ENCODE measurements around the gene IFNLR1. TPM values are rescaled to one million over a fixed set of nuclear protein-coding genes. Genes with fewer than 3 reads are reported as not detected.
A peak's percentile ranks its signal among the peaks of the same experiment; 100 is the strongest.

Gene IFNLR1
- total and polyA plus RNA-seq, 3 experiments from 2014 or later = 3.1 to 6.1 (median 5.4) TPM

- H3K4me3 ChIP-seq (ENCODE audit: low read length) = peak overlapping the region; percentile 66
- ChIA-PET POLR2A (no interaction called here), CTCF (interaction anchor here (5.0 to 7.5 kb wide), 3 partner anchors 14 to 206 kb away, joined by 34 to 56 read pairs (median 38); no protein-coding TSS in a partner anchor)
- Mint-ChIP-seq H3K27ac (peak overlapping the region; percentile 59 to 95 (median 90)), H3K9me3 (no peaks in the 10 kb centered on the region), H3K27me3 (peaks cover 0 to 3% of the 10 kb centered on the region in 2 donors), H3K4me3 (peak overlapping the region; percentile 85 to 95 (median 89)), H3K4me1 (peaks cover 45 to 68% (median 51%) of the 10 kb centered on the region in 3 donors), H3K36me3 (peaks cover 0 to 9% (median 0%) of the 10 kb centered on the region in 3 donors)
- H3K9me3 ChIP-seq (ENCODE audit: low read length) = no peaks in the 10 kb centered on the region
- no peaks in the 10 kb centered on the region for H3K36me3 ChIP-seq (ENCODE audit: insufficient read depth, low read length)
- H3K27ac ChIP-seq (ENCODE audit: low read depth, low read length) = no peak overlapping the region
- H3K4me1 ChIP-seq (ENCODE audit: insufficient read depth, low read length) = peaks cover 25% of the 10 kb centered on the region
- DNase-seq = no peak
- H3K27me3 ChIP-seq (ENCODE audit: insufficient read depth, low read length, poor library complexity, severe bottlenecking) = no peaks in the 10 kb centered on the region
These were observed 918 bp downstream of the IFNLR1 start for GRCh38 chr1:24186031-24186710.

DNA sequence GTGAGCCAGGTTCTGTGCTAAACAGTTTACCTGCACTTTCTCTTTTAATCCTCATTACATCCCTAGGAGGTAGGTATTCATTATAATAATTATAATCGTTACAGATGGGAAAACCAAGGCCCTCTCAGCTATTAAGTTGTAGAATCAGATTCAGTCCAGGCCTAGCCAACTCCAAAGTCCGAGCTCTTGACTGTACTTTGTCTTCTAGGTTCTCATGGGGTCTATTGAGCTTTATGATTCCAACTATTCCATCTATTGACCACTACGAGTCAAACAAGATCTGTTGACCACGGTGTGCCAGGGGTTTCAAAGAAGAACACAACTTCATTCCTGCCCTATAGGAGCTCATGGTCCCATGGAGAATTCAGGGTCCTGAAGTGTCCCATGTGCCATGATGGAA lies 2.0 kb downstream of the IFNLR1 start:
- ChIA-PET POLR2A (no interaction called here), CTCF (interaction anchor here (1.3 to 7.5 kb wide), 3 partner anchors 15 to 207 kb away, joined by 4 to 56 read pairs (median 7); no protein-coding TSS in a partner anchor)
- Mint-ChIP-seq H3K36me3 (peaks cover 0 to 12% (median 0%) of the 10 kb centered on the region in 3 donors), H3K27me3 (peaks cover 0 to 3% of the 10 kb centered on the region in 2 donors), H3K4me1 (peaks cover 39 to 58% (median 45%) of the 10 kb centered on the region in 3 donors), H3K9me3 (no peaks in the 10 kb centered on the region), H3K4me3 (peak overlapping the region in 1 of 7 donors; percentile 85), H3K27ac (peak overlapping the region in 4 of 8 donors; percentile 17 to 68 (median 55))
- Histone ChIP-seq H3K27me3 (ENCODE audit: insufficient read depth, low read length, poor library complexity, severe bottlenecking) (no peaks in the 10 kb centered on the region), H3K9me3 (ENCODE audit: low read length) (no peaks in the 10 kb centered on the region), H3K4me3 (ENCODE audit: low read length) (no peak overlapping the region), H3K36me3 (ENCODE audit: insufficient read depth, low read length) (no peaks in the 10 kb centered on the region), H3K27ac (ENCODE audit: low read depth, low read length) (no peak overlapping the region), H3K4me1 (ENCODE audit: insufficient read depth, low read length) (peaks cover 19% of the 10 kb centered on the region)
- no peak for DNase-seq

DNA sequence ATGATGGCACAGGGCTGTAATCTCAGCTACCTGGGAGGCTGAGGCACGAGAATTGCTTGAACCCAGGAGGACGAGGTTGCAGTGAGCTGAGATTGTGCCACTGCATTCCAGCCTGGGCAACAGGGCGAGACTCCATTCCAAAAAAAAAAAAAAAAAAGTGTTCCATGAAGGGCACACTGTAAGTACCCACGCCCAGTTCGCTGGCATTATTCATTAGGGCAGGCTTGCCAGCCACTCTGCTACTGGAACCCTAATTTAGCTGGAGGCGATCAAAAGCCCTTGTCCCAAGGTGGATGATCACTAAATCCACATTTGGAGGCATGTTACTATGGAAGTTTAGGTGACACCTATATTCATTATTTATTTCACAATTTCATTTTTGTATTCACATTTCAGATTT lies 5.0 kb downstream of the IFNLR1 start:
- ChIA-PET POLR2A (no interaction called here), CTCF (interaction anchor here (1.4 kb wide), 1 partner anchor 233 kb away, joined by 3 read pairs; the partner anchor contains the start of gene NIPAL3)
- no peaks in the 10 kb centered on the region for H3K27me3 Mint-ChIP-seq
- no peak overlapping the region for H3K4me3 ChIP-seq (ENCODE audit: low read length)
- no peaks in the 10 kb centered on the region for H3K9me3 Mint-ChIP-seq
- H3K4me1 ChIP-seq (ENCODE audit: insufficient read depth, low read length) = peaks cover 8% of the 10 kb centered on the region
- no peak for DNase-seq
- H3K4me3 Mint-ChIP-seq = no peak overlapping the region
- no peaks in the 10 kb centered on the region for H3K9me3 ChIP-seq (ENCODE audit: low read length)
- peaks cover 0 to 30% (median 3%) of the 10 kb centered on the region in 3 donors for H3K36me3 Mint-ChIP-seq
- H3K4me1 Mint-ChIP-seq = peaks cover 23 to 35% (median 23%) of the 10 kb centered on the region in 3 donors
- no peak overlapping the region for H3K27ac Mint-ChIP-seq
- no peaks in the 10 kb centered on the region for H3K27me3 ChIP-seq (ENCODE audit: insufficient read depth, low read length, poor library complexity, severe bottlenecking)
- H3K36me3 ChIP-seq (ENCODE audit: insufficient read depth, low read length) = no peaks in the 10 kb centered on the region
- no peak overlapping the region for H3K27ac ChIP-seq (ENCODE audit: low read depth, low read length)

- POLR2A ChIA-PET = no interaction called here
- no peaks in the 10 kb centered on the region for H3K27me3 Mint-ChIP-seq
- no peak for DNase-seq
- H3K4me3 Mint-ChIP-seq = no peak overlapping the region
- peaks cover 0 to 33% (median 3%) of the 10 kb centered on the region in 3 donors for H3K36me3 Mint-ChIP-seq
- no peak overlapping the region for H3K4me3 ChIP-seq (ENCODE audit: low read length)
- no peaks in the 10 kb centered on the region for H3K36me3 ChIP-seq (ENCODE audit: insufficient read depth, low read length)
- H3K27ac Mint-ChIP-seq = peak overlapping the region in 1 of 8 donors; percentile 71
- H3K4me1 ChIP-seq (ENCODE audit: insufficient read depth, low read length) = peaks cover 5% of the 10 kb centered on the region
- peaks cover 22 to 36% (median 22%) of the 10 kb centered on the region in 3 donors for H3K4me1 Mint-ChIP-seq
- no peaks in the 10 kb centered on the region for H3K9me3 Mint-ChIP-seq
- no peaks in the 10 kb centered on the region for H3K9me3 ChIP-seq (ENCODE audit: low read length)
- no peak overlapping the region for H3K27ac ChIP-seq (ENCODE audit: low read depth, low read length)
- CTCF ChIA-PET = interaction anchor here (1.4 kb wide), 1 partner anchor 234 kb away, joined by 3 read pairs; the partner anchor contains the start of gene NIPAL3
- no peaks in the 10 kb centered on the region for H3K27me3 ChIP-seq (ENCODE audit: insufficient read depth, low read length, poor library complexity, severe bottlenecking)
These were observed 5.5 kb downstream of the IFNLR1 start for GRCh38 chr1:24181619-24182018.

- no peaks in the 10 kb centered on the region for H3K27me3 Mint-ChIP-seq
- H3K9me3 ChIP-seq (ENCODE audit: low read length) = no peaks in the 10 kb centered on the region
- no peak overlapping the region for H3K27ac Mint-ChIP-seq
- no peaks in the 10 kb centered on the region for H3K36me3 ChIP-seq (ENCODE audit: insufficient read depth, low read length)
- H3K27me3 ChIP-seq (ENCODE audit: insufficient read depth, low read length, poor library complexity, severe bottlenecking) = no peaks in the 10 kb centered on the region
- no peak for DNase-seq
- no peak overlapping the region for H3K4me3 ChIP-seq (ENCODE audit: low read length)
- no peak overlapping the region for H3K4me3 Mint-ChIP-seq
- no peaks in the 10 kb centered on the region for H3K4me1 ChIP-seq (ENCODE audit: insufficient read depth, low read length)
- H3K36me3 Mint-ChIP-seq = peaks cover 0 to 36% (median 3%) of the 10 kb centered on the region in 3 donors
- H3K27ac ChIP-seq (ENCODE audit: low read depth, low read length) = no peak overlapping the region
- H3K9me3 Mint-ChIP-seq = no peaks in the 10 kb centered on the region
- CTCF ChIA-PET = no interaction called here
- POLR2A ChIA-PET = no interaction called here
- H3K4me1 Mint-ChIP-seq = peaks cover 12 to 32% (median 14%) of the 10 kb centered on the region in 3 donors
These were observed 6.4 kb downstream of the IFNLR1 start for GRCh38 chr1:24180676-24181075.

DNA sequence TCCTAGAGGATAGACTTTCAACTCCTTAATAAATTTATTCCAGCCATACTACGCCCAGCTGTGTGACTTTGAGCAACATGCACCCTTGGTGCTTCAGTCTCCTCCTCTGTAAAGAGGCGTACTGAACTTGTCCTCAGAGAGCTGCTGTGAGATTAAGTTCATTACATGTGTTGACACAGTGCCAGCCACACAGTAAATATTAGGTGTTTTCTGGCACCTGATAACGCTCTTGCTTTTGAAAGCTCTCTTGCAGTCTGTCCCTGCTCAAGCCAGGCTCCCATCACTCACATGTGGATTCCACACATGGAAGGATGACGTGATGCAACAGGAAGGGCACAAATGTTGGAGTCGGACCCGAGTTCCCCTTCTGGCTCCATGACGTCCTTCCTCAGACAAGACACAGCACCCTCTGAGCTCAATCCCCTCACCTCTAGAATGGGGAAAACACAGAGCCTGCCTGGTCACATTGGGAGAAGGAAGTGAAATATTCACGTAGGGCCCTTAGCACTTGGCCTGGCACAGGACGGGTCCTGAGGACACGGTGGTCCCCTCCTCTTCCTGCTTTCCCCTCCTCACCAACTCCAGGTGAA lies 7.7 kb downstream of the IFNLR1 start:
- H3K4me3 Mint-ChIP-seq = no peak overlapping the region
- H3K36me3 Mint-ChIP-seq = peaks cover 0 to 41% (median 7%) of the 10 kb centered on the region in 3 donors
- no peaks in the 10 kb centered on the region for H3K36me3 ChIP-seq (ENCODE audit: insufficient read depth, low read length)
- no peak overlapping the region for H3K4me3 ChIP-seq (ENCODE audit: low read length)
- H3K27ac ChIP-seq (ENCODE audit: low read depth, low read length) = no peak overlapping the region
- H3K4me1 Mint-ChIP-seq = peaks cover 8 to 27% (median 10%) of the 10 kb centered on the region in 3 donors
- no peaks in the 10 kb centered on the region for H3K27me3 Mint-ChIP-seq
- ChIA-PET POLR2A (no interaction called here), CTCF (interaction anchor here (0.6 to 1.1 kb wide), 2 partner anchors 21 to 212 kb away, joined by 3 to 4 read pairs; no protein-coding TSS in a partner anchor)
- no peaks in the 10 kb centered on the region for H3K4me1 ChIP-seq (ENCODE audit: insufficient read depth, low read length)
- H3K27me3 ChIP-seq (ENCODE audit: insufficient read depth, low read length, poor library complexity, severe bottlenecking) = no peaks in the 10 kb centered on the region
- no peaks in the 10 kb centered on the region for H3K9me3 Mint-ChIP-seq
- DNase-seq = no peak
- H3K27ac Mint-ChIP-seq = peak overlapping the region in 1 of 8 donors; percentile 61
- no peaks in the 10 kb centered on the region for H3K9me3 ChIP-seq (ENCODE audit: low read length)

- peaks cover 6 to 43% (median 9%) of the 10 kb centered on the region in 3 donors for H3K36me3 Mint-ChIP-seq
- no peak for DNase-seq
- ChIA-PET POLR2A (no interaction called here), CTCF (interaction anchor here (0.9 to 1.3 kb wide), 2 partner anchors 22 to 28 kb away, joined by 3 to 4 read pairs; no protein-coding TSS in a partner anchor)
- no peaks in the 10 kb centered on the region for H3K9me3 Mint-ChIP-seq
- H3K27me3 Mint-ChIP-seq = no peaks in the 10 kb centered on the region
- Histone ChIP-seq H3K4me1 (ENCODE audit: insufficient read depth, low read length) (no peaks in the 10 kb centered on the region), H3K9me3 (ENCODE audit: low read length) (no peaks in the 10 kb centered on the region), H3K27ac (ENCODE audit: low read depth, low read length) (no peak overlapping the region), H3K36me3 (ENCODE audit: insufficient read depth, low read length) (no peaks in the 10 kb centered on the region), H3K27me3 (ENCODE audit: insufficient read depth, low read length, poor library complexity, severe bottlenecking) (no peaks in the 10 kb centered on the region), H3K4me3 (ENCODE audit: low read length) (no peak overlapping the region)
- H3K4me3 Mint-ChIP-seq = no peak overlapping the region
- H3K27ac Mint-ChIP-seq = no peak overlapping the region
- H3K4me1 Mint-ChIP-seq = peaks cover 3 to 22% (median 5%) of the 10 kb centered on the region in 3 donors
These were observed 8.7 kb downstream of the IFNLR1 start for GRCh38 chr1:24178407-24178806.

GRCh38 chr1:24177161-24177560 lies 9.9 kb downstream of the IFNLR1 start:
- Histone ChIP-seq H3K27me3 (ENCODE audit: insufficient read depth, low read length, poor library complexity, severe bottlenecking) (no peaks in the 10 kb centered on the region), H3K27ac (ENCODE audit: low read depth, low read length) (no peak overlapping the region), H3K4me1 (ENCODE audit: insufficient read depth, low read length) (no peaks in the 10 kb centered on the region), H3K9me3 (ENCODE audit: low read length) (no peaks in the 10 kb centered on the region), H3K4me3 (ENCODE audit: low read length) (no peak overlapping the region), H3K36me3 (ENCODE audit: insufficient read depth, low read length) (no peaks in the 10 kb centered on the region)
- H3K4me1 Mint-ChIP-seq = peaks cover 1 to 16% (median 5%) of the 10 kb centered on the region in 3 donors
- ChIA-PET POLR2A (no interaction called here), CTCF (no interaction called here)
- H3K27me3 Mint-ChIP-seq = no peaks in the 10 kb centered on the region
- H3K36me3 Mint-ChIP-seq = peaks cover 6 to 46% (median 9%) of the 10 kb centered on the region in 3 donors
- H3K4me3 Mint-ChIP-seq = no peak overlapping the region
- no peak overlapping the region for H3K27ac Mint-ChIP-seq
- DNase-seq = no peak
- H3K9me3 Mint-ChIP-seq = no peaks in the 10 kb centered on the region
